ENCODE data around the gene DDX47. TPM values are rescaled to one million over a fixed set of nuclear protein-coding genes. Genes with fewer than 3 reads are reported as not detected.
"Not testable (repeated sequence)": the region's sequence is repeated elsewhere in the genome, so short reads cannot be mapped to it uniquely, and the experiment has no call there.

DDX47 gene
- total RNA-seq, 1 donor from 2014 or later: 45.1 TPM

- intact Hi-C loops (cut with DNase I): no loop called here
- H3K4me3 ChIP-seq: no peak overlapping the region
- H3K27ac ChIP-seq: no peak overlapping the region
- ATAC-seq (no peak), DNase-seq (no peak)
- TF ChIP-seq CTCF (IDR thresholded peaks at IDR 0.05): no peak
- no peaks in the 10 kb centered on the region for H3K27me3 ChIP-seq (ENCODE audit: low read depth)
- H3K36me3 ChIP-seq: no peaks in the 10 kb centered on the region
- peaks cover 38% of the 10 kb centered on the region for H3K4me1 ChIP-seq
- no peaks in the 10 kb centered on the region for H3K9me3 ChIP-seq
These were observed 9.1 kb upstream of the DDX47 start for GRCh38 chr12:12804011-12804410.

- TF ChIP-seq CTCF (IDR thresholded peaks at IDR 0.05): no peak
- DNase-seq: no peak
- H3K9me3 ChIP-seq: no peaks in the 10 kb centered on the region
- no peaks in the 10 kb centered on the region for H3K36me3 ChIP-seq
- no peak overlapping the region for H3K27ac ChIP-seq
- peaks cover 42% of the 10 kb centered on the region for H3K4me1 ChIP-seq
- H3K27me3 ChIP-seq (ENCODE audit: low read depth): no peaks in the 10 kb centered on the region
- no peak overlapping the region for H3K4me3 ChIP-seq
- ATAC-seq: peak; percentile 16 to 32
- intact Hi-C loops (cut with DNase I): no loop called here
These were observed 8.7 kb upstream of the DDX47 start for GRCh38 chr12:12804432-12804886.

DNA sequence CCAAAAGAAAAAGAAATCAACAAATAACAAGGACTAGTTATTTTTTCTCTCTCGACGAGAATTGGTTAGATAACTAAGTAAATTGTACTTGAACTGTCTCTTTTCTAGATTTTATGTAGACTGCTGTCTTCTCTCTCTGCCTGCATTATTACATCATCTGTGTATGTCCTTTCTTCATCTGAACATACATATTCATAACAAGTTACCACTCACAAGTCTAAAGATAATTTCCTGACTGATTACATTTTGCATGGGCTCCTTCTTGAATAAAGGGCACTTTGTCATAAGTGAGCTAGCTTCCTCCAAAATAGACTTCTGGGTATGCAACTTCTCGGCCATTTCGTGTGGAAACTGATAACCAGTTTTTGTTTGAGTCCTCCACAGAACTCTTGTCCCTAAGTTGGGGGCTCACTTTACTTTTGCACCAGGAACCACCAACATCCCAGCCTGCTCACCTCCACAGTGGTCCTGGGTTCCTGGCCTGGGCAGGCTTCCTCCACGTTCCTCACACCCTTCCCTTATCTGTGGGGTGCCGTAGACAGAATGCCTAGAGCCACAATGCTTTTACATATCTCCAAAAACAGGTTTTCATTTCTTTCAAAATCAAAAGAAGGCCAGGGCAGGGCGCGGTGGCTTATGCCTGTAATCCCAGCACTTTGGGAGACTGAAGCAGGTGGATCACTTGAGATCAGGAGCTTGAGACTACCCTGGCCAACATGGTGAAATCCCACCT lies 6.2 kb upstream of the DDX47 start:
- H3K9me3 ChIP-seq: no peaks in the 10 kb centered on the region
- H3K4me3 ChIP-seq: no peak overlapping the region
- no peaks in the 10 kb centered on the region for H3K27me3 ChIP-seq (ENCODE audit: low read depth)
- DNase-seq: no peak
- H3K27ac ChIP-seq: peak overlapping the region; percentile 86
- peaks cover 45% of the 10 kb centered on the region for H3K4me1 ChIP-seq
- ATAC-seq: no peak
- intact Hi-C loops (cut with DNase I): no loop called here
- no peaks in the 10 kb centered on the region for H3K36me3 ChIP-seq
- TF ChIP-seq CTCF (IDR thresholded peaks at IDR 0.05): no peak

GRCh38 chr12:12807517-12807903 lies 5.6 kb upstream of the DDX47 start:
- Histone ChIP-seq H3K4me1 (peaks cover 45% of the 10 kb centered on the region), H3K27ac (peak overlapping the region; percentile 86)
- H3K27me3 ChIP-seq (ENCODE audit: low read depth); intact Hi-C loops (cut with DNase I); DNase-seq; H3K9me3 ChIP-seq; H3K4me3 ChIP-seq; ATAC-seq; H3K36me3 ChIP-seq: not testable (repeated sequence)

DNA sequence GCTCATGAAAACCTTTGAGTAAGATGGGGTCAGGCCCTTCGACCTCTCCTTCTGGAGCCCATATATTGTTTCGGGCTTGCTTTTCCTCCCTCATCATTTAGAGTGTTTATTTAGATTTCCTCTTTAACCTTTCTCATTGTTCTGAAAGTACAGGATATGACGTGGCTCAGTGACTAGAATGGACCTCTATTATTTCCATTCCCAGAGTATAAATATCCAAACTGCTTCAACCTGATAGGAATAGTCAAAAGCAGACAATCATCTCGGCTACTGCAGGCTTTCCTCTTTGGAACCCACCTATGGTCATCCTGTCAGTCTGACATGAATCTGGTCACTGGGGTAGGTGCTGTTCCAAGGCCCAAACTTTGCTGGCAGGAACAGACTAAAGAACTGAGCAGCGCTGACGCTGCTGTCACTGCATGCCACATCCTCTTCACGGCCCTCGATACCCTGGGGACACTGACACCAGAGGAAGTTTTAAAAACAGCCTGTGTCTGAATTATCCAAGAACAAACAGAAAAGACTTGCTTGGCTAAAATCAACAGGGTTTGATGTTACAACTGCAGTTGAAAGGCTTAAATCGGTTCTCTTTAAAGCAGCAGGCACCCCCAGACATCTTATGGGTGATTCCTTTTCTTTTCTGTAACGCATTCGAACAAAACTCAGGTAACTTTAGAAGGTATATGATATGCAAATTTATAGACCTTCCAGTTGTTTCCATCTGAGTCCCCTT lies 5.0 kb upstream of the DDX47 start:
- Histone ChIP-seq H3K9me3 (no peaks in the 10 kb centered on the region), H3K27ac (peak overlapping the region; percentile 86), H3K4me1 (peaks cover 46% of the 10 kb centered on the region), H3K36me3 (no peaks in the 10 kb centered on the region), H3K4me3 (no peak overlapping the region), H3K27me3 (ENCODE audit: low read depth) (no peaks in the 10 kb centered on the region)
- no peak for DNase-seq
- no peak for TF ChIP-seq CTCF (IDR thresholded peaks at IDR 0.05)
- intact Hi-C loops (cut with DNase I): no loop called here
- peak; percentile 15 to 57 for ATAC-seq

- DNase-seq (no peak), ATAC-seq (no peak)
- peaks cover 48% of the 10 kb centered on the region for H3K4me1 ChIP-seq
- H3K27ac ChIP-seq: no peak overlapping the region
- H3K4me3 ChIP-seq: no peak overlapping the region
- no peaks in the 10 kb centered on the region for H3K9me3 ChIP-seq
- no peaks in the 10 kb centered on the region for H3K27me3 ChIP-seq (ENCODE audit: low read depth)
- intact Hi-C loops (cut with DNase I): no loop called here
- TF ChIP-seq CTCF (IDR thresholded peaks at IDR 0.05): no peak
- no peaks in the 10 kb centered on the region for H3K36me3 ChIP-seq
These were observed 2.6 kb upstream of the DDX47 start for GRCh38 chr12:12810553-12811021.

Measured in lower lobe of right lung (tissue), 2 donors.